Stimulated activated CD4-positive, alpha-beta T cell treated with anti-CD3 and anti-CD28 coated beads, Interleukin-4, amount 100 ng/mL, for 1 hour (primary cell): ENCODE results near the gene POLDIP2.

Source experiments
- DNase-seq: peaks from one replicate; pipeline ENCODE4 v3.0.0-alpha.2; 2020

The POLDIP2 gene

GRCh38 chr17:28335201-28335958, 21.9 kb downstream of the POLDIP2 start, which contains the start of the genes IFT20 and TNFAIP1:
IFT20 (minus strand) TSS chr17:28335472; CDS start chr17:28331985, 3,487 bp downstream.
TNFAIP1 (plus strand) TSS chr17:28335761; CDS start chr17:28339522, 3,761 bp downstream.
- peak; percentile 94 for DNase-seq

GRCh38 chr17:28334666-28335200, 22.6 kb downstream of the POLDIP2 start:
- no peak for DNase-seq

- DNase-seq: no peak
Observed at GRCh38 chr17:28334171-28334570, 23.2 kb downstream of the POLDIP2 start.

GRCh38 chr17:28333083-28333746, 24.1 kb downstream of the POLDIP2 start:
- DNase-seq: no peak

GRCh38 chr17:28331891-28332420, 25.4 kb downstream of the POLDIP2 start:
- DNase-seq: no peak

GRCh38 chr17:28330671-28331070, 26.7 kb downstream of the POLDIP2 start:
- no peak for DNase-seq

- no peak for DNase-seq
Observed at GRCh38 chr17:28328325-28328724, 29.0 kb downstream of the POLDIP2 start.

GRCh38 chr17:28327709-28328108, 29.6 kb downstream of the POLDIP2 start:
- no peak for DNase-seq

GRCh38 chr17:28327031-28327607, 30.2 kb downstream of the POLDIP2 start:
- no peak for DNase-seq

- no peak for DNase-seq
Observed at GRCh38 chr17:28326114-28326513, 31.2 kb downstream of the POLDIP2 start.

GRCh38 chr17:28325211-28325610, 32.1 kb downstream of the POLDIP2 start:
- no peak for DNase-seq

GRCh38 chr17:28324781-28325180, 32.5 kb downstream of the POLDIP2 start:
- no peak for DNase-seq

GRCh38 chr17:28324267-28324745, 33.0 kb downstream of the POLDIP2 start:
- no peak for DNase-seq

- DNase-seq: no peak
Observed at GRCh38 chr17:28320215-28321061, 36.9 kb downstream of the POLDIP2 start.

GRCh38 chr17:28319598-28319935, 37.8 kb downstream of the POLDIP2 start:
- DNase-seq: no peak

- DNase-seq: peak; percentile 95
Observed at GRCh38 chr17:28318759-28319597, 38.3 kb downstream of the POLDIP2 start, which contains the start of gene TMEM97. TMEM97 (plus strand) TSS chr17:28319200; CDS start chr17:28319240, 40 bp downstream.

- no peak for DNase-seq
Observed at GRCh38 chr17:28317966-28318758, 39.2 kb downstream of the POLDIP2 start.

GRCh38 chr17:28317099-28317965, 40.0 kb downstream of the POLDIP2 start:
- no peak for DNase-seq
